Measurements from ENCODE around the gene NCK2. TPM values are rescaled to one million over a fixed set of nuclear protein-coding genes. Genes with fewer than 3 reads are reported as not detected.

The NCK2 gene
- total RNA-seq, 1 experiment from 2014 or later: 0.30 TPM

DNA sequence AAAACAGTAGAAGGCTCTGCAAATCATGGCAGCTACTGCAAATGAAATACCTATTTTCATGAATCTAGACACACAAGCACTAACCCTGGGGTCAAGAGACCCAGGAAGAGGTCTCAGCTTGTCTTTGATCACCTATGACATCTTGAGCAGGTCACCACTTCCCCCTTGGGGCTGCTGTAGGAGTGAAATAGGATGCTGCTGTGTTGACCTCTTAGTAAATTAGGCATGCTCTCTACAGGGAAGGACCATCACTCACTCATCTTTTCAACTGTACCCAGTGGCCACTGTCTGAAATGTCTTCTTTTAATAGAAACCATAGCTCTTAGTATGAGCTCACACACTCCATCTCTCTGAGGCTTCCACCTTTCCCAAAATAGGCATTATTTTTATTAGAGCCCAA lies 83.8 kb downstream of the NCK2 start:
- no peaks in the 10 kb centered on the region for H4K20me1 ChIP-seq (ENCODE audit: insufficient read depth, low read depth, low read length)
- H3K4me3 ChIP-seq (ENCODE audit: low read length): no peak overlapping the region
- no peaks in the 10 kb centered on the region for H3K9me3 ChIP-seq (ENCODE audit: low read length)
- H3K9me2 ChIP-seq (replicated peaks; ENCODE audit: insufficient read depth, low read length): no peaks in the 10 kb centered on the region
- no peaks in the 10 kb centered on the region for H3K36me3 ChIP-seq (ENCODE audit: insufficient read depth, low read length)
- no peaks in the 10 kb centered on the region for H3K4me1 ChIP-seq (ENCODE audit: low read length)
- no peak overlapping the region for H3K4me2 ChIP-seq (ENCODE audit: low read depth, low read length, poor library complexity, severe bottlenecking)
- H3K27me3 ChIP-seq (ENCODE audit: low read length): no peaks in the 10 kb centered on the region
- no peaks in the 10 kb centered on the region for H3K79me2 ChIP-seq (ENCODE audit: low read length)
- no peak for DNase-seq
- H3K27ac ChIP-seq (ENCODE audit: low read length): no peak overlapping the region
- no peak overlapping the region for H2AFZ ChIP-seq (ENCODE audit: low read length)
- no peak overlapping the region for H3K9ac ChIP-seq (ENCODE audit: low read length)

DNA sequence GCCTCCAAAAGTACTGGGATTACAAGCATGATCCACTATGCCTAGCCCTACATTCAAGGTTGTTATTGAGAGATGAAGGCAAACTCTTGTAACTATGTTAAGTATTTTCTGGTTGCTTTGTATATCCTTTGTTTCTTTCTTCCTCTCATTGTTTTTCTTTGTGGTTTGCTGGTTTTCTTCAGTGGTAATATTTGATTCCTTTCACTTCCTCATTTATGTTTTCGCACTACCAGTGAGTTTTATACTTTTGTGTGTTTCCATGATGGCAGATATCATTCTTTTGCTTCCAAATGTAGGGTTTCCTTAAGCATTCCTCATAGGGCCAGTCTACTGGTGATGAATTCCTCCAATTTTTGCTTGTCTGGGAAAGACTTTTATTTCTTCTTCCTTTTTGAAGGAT lies 90.2 kb downstream of the NCK2 start:
- Histone ChIP-seq H3K36me3 (ENCODE audit: insufficient read depth, low read length) (no peaks in the 10 kb centered on the region), H3K27me3 (ENCODE audit: low read length) (no peaks in the 10 kb centered on the region; the same call in 1 of the 2 replicates), H3K9me2 (replicated peaks; ENCODE audit: insufficient read depth, low read length) (no peaks in the 10 kb centered on the region), H3K79me2 (ENCODE audit: low read length) (no peaks in the 10 kb centered on the region), H3K4me1 (ENCODE audit: low read length) (no peaks in the 10 kb centered on the region), H2AFZ (ENCODE audit: low read length) (no peak overlapping the region), H3K9me3 (ENCODE audit: low read length) (no peaks in the 10 kb centered on the region), H4K20me1 (ENCODE audit: insufficient read depth, low read depth, low read length) (no peaks in the 10 kb centered on the region), H3K9ac (ENCODE audit: low read length) (no peak overlapping the region), H3K4me2 (ENCODE audit: low read depth, low read length, poor library complexity, severe bottlenecking) (no peak overlapping the region), H3K27ac (ENCODE audit: low read length) (no peak overlapping the region), H3K4me3 (ENCODE audit: low read length) (no peak overlapping the region)
- DNase-seq: no peak

DNA sequence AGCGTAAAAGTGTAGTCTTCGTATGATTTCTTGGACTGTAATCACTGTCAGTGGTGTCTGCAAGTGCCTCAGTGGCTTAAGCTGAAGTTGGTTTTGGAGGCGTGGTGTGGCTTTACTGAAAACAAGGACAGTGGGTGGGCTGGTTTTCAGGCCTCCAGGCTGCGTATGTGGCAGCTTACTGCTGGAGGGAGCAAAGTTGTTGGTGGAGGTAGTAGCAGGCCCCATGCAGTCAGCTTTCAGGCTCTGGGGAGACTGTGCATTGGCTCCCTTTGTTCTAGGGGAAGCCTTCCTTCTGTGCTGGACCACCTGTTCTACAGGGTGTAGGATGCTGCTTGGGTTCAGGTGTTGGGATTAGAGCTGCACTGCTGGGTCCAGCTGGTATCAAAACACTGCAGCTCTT lies 91.6 kb downstream of the NCK2 start:
- Histone ChIP-seq H2AFZ (ENCODE audit: low read length) (no peak overlapping the region), H3K9ac (ENCODE audit: low read length) (no peak overlapping the region), H3K4me2 (ENCODE audit: low read depth, low read length, poor library complexity, severe bottlenecking) (no peak overlapping the region), H3K27me3 (ENCODE audit: low read length) (no peaks in the 10 kb centered on the region; the same call in 1 of the 2 replicates), H3K4me1 (ENCODE audit: low read length) (no peaks in the 10 kb centered on the region), H3K27ac (ENCODE audit: low read length) (no peak overlapping the region), H3K9me3 (ENCODE audit: low read length) (no peaks in the 10 kb centered on the region), H4K20me1 (ENCODE audit: insufficient read depth, low read depth, low read length) (no peaks in the 10 kb centered on the region), H3K4me3 (ENCODE audit: low read length) (no peak overlapping the region), H3K36me3 (ENCODE audit: insufficient read depth, low read length) (no peaks in the 10 kb centered on the region), H3K79me2 (ENCODE audit: low read length) (no peaks in the 10 kb centered on the region), H3K9me2 (replicated peaks; ENCODE audit: insufficient read depth, low read length) (no peaks in the 10 kb centered on the region)
- no peak for DNase-seq

GRCh38 chr2:105836840-105837692 lies 92.4 kb downstream of the NCK2 start:
- Histone ChIP-seq H3K9ac (ENCODE audit: low read length) (no peak overlapping the region), H4K20me1 (ENCODE audit: insufficient read depth, low read depth, low read length) (no peaks in the 10 kb centered on the region), H3K4me3 (ENCODE audit: low read length) (no peak overlapping the region), H3K79me2 (ENCODE audit: low read length) (no peaks in the 10 kb centered on the region), H3K9me3 (ENCODE audit: low read length) (no peaks in the 10 kb centered on the region), H3K4me1 (ENCODE audit: low read length) (no peaks in the 10 kb centered on the region), H2AFZ (ENCODE audit: low read length) (no peak overlapping the region), H3K27ac (ENCODE audit: low read length) (no peak overlapping the region), H3K36me3 (ENCODE audit: insufficient read depth, low read length) (no peaks in the 10 kb centered on the region), H3K9me2 (replicated peaks; ENCODE audit: insufficient read depth, low read length) (no peaks in the 10 kb centered on the region), H3K27me3 (ENCODE audit: low read length) (no peaks in the 10 kb centered on the region; the same call in 1 of the 2 replicates), H3K4me2 (ENCODE audit: low read depth, low read length, poor library complexity, severe bottlenecking) (no peak overlapping the region)
- no peak for DNase-seq

GRCh38 chr2:105839793-105840192 lies 95.1 kb downstream of the NCK2 start:
- H3K27ac ChIP-seq (ENCODE audit: low read length): no peak overlapping the region
- H3K4me1 ChIP-seq (ENCODE audit: low read length): no peaks in the 10 kb centered on the region
- H3K79me2 ChIP-seq (ENCODE audit: low read length): no peaks in the 10 kb centered on the region

DNA sequence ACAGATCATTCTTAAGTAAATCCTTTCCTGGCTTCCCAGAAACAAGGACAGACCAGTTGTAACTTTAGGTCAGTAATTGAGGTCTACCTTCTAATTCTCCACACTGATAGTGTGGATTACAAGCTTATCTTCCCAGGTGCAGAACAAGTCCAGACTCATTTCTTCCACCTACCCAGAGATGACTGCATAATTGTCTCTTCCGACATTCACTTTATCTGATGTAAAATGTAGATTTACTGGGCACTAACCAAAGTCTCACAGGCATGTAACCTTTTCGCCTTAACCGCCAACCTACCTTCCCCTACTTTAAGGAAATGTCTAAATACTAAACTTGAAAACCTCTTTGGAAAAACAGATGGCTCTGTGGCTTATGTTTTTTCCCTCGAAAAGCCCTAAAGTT lies 96.2 kb downstream of the NCK2 start:
- Histone ChIP-seq H2AFZ (ENCODE audit: low read length) (no peak overlapping the region), H3K27ac (ENCODE audit: low read length) (no peak overlapping the region), H3K9ac (ENCODE audit: low read length) (no peak overlapping the region), H3K27me3 (ENCODE audit: low read length) (no peaks in the 10 kb centered on the region; the same call in 1 of the 2 replicates), H4K20me1 (ENCODE audit: insufficient read depth, low read depth, low read length) (no peaks in the 10 kb centered on the region), H3K4me1 (ENCODE audit: low read length) (no peaks in the 10 kb centered on the region), H3K36me3 (ENCODE audit: insufficient read depth, low read length) (no peaks in the 10 kb centered on the region), H3K4me2 (ENCODE audit: low read depth, low read length, poor library complexity, severe bottlenecking) (no peak overlapping the region), H3K4me3 (ENCODE audit: low read length) (no peak overlapping the region), H3K79me2 (ENCODE audit: low read length) (no peaks in the 10 kb centered on the region), H3K9me3 (ENCODE audit: low read length) (no peaks in the 10 kb centered on the region), H3K9me2 (replicated peaks; ENCODE audit: insufficient read depth, low read length) (no peaks in the 10 kb centered on the region)
- no peak for DNase-seq

More at GRCh38 chr2:105839793-105840192, 95.1 kb downstream of the NCK2 start:
- no peaks in the 10 kb centered on the region for H4K20me1 ChIP-seq (ENCODE audit: insufficient read depth, low read depth, low read length)
- no peak overlapping the region for H3K4me3 ChIP-seq (ENCODE audit: low read length)
- H3K27me3 ChIP-seq (ENCODE audit: low read length): no peaks in the 10 kb centered on the region; the same call in 1 of the 2 replicates
- DNase-seq: peak; percentile 40
- H3K4me2 ChIP-seq (ENCODE audit: low read depth, low read length, poor library complexity, severe bottlenecking): no peak overlapping the region
- no peaks in the 10 kb centered on the region for H3K9me3 ChIP-seq (ENCODE audit: low read length)
- H2AFZ ChIP-seq (ENCODE audit: low read length): no peak overlapping the region
- H3K9me2 ChIP-seq (replicated peaks; ENCODE audit: insufficient read depth, low read length): no peaks in the 10 kb centered on the region
- H3K36me3 ChIP-seq (ENCODE audit: insufficient read depth, low read length): no peaks in the 10 kb centered on the region
- H3K9ac ChIP-seq (ENCODE audit: low read length): no peak overlapping the region

DNA sequence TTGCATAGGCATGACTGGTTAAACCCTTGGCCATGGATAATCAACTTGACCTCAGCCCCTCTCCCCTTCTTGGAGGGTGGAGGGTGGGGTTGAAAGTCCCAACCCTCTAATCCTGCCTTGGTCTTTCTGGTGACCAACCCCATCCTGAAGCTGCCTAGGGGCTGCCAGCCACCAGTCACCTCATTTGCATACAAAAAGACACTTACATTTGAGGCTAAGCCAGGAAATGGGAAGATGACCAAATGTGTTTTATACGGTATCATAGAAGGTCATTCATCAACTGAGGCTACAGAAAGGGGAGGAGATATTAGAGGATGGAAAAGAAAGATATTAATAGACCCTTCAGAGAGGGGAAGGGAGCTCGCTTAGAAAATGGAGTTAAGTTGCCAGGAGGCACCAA lies 96.8 kb downstream of the NCK2 start:
- H2AFZ ChIP-seq (ENCODE audit: low read length): no peak overlapping the region
- no peak overlapping the region for H3K27ac ChIP-seq (ENCODE audit: low read length)
- H3K79me2 ChIP-seq (ENCODE audit: low read length): no peaks in the 10 kb centered on the region
- H3K4me1 ChIP-seq (ENCODE audit: low read length): no peaks in the 10 kb centered on the region
- no peak overlapping the region for H3K4me3 ChIP-seq (ENCODE audit: low read length)
- no peaks in the 10 kb centered on the region for H3K9me2 ChIP-seq (replicated peaks; ENCODE audit: insufficient read depth, low read length)
- H3K36me3 ChIP-seq (ENCODE audit: insufficient read depth, low read length): no peaks in the 10 kb centered on the region
- DNase-seq: no peak
- no peaks in the 10 kb centered on the region for H3K9me3 ChIP-seq (ENCODE audit: low read length)
- no peak overlapping the region for H3K4me2 ChIP-seq (ENCODE audit: low read depth, low read length, poor library complexity, severe bottlenecking)
- no peak overlapping the region for H3K9ac ChIP-seq (ENCODE audit: low read length)
- no peaks in the 10 kb centered on the region for H4K20me1 ChIP-seq (ENCODE audit: insufficient read depth, low read depth, low read length)
- H3K27me3 ChIP-seq (ENCODE audit: low read length): no peaks in the 10 kb centered on the region; the same call in 1 of the 2 replicates

DNA sequence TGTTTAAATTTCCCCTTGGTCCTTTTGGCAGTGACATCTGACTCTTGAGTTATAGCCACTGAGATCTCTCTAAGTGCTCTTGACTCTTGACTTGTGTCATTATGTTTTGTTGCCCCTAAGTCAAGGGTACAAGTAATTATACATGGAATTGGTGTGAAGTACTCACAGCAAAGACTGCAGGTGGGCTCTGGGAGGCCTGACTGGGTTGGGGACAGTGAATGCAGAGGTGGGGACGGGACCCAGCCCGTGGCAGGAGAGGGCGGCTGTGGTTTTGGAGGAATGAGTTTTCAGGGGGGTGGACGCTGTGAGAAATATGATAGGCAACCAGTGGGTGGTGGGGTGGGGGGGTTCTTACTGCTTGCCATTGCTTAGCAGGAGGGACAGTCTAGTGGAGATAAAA lies 97.8 kb downstream of the NCK2 start:
- H4K20me1 ChIP-seq (ENCODE audit: insufficient read depth, low read depth, low read length): no peaks in the 10 kb centered on the region
- no peaks in the 10 kb centered on the region for H3K9me3 ChIP-seq (ENCODE audit: low read length)
- no peaks in the 10 kb centered on the region for H3K79me2 ChIP-seq (ENCODE audit: low read length)
- H3K27me3 ChIP-seq (ENCODE audit: low read length): no peaks in the 10 kb centered on the region
- no peaks in the 10 kb centered on the region for H3K36me3 ChIP-seq (ENCODE audit: insufficient read depth, low read length)
- H3K9ac ChIP-seq (ENCODE audit: low read length): no peak overlapping the region
- H2AFZ ChIP-seq (ENCODE audit: low read length): no peak overlapping the region
- no peak for DNase-seq
- no peak overlapping the region for H3K27ac ChIP-seq (ENCODE audit: low read length)
- H3K4me1 ChIP-seq (ENCODE audit: low read length): no peaks in the 10 kb centered on the region
- no peaks in the 10 kb centered on the region for H3K9me2 ChIP-seq (replicated peaks; ENCODE audit: insufficient read depth, low read length)
- no peak overlapping the region for H3K4me2 ChIP-seq (ENCODE audit: low read depth, low read length, poor library complexity, severe bottlenecking)
- H3K4me3 ChIP-seq (ENCODE audit: low read length): no peak overlapping the region
